Measurements from ENCODE around the gene PHYHD1. TPM values are rescaled to one million over a fixed set of nuclear protein-coding genes. Genes with fewer than 3 reads are reported as not detected.

The PHYHD1 gene
- total RNA-seq, 1 experiment from 2014 or later: 18.0 TPM

DNA sequence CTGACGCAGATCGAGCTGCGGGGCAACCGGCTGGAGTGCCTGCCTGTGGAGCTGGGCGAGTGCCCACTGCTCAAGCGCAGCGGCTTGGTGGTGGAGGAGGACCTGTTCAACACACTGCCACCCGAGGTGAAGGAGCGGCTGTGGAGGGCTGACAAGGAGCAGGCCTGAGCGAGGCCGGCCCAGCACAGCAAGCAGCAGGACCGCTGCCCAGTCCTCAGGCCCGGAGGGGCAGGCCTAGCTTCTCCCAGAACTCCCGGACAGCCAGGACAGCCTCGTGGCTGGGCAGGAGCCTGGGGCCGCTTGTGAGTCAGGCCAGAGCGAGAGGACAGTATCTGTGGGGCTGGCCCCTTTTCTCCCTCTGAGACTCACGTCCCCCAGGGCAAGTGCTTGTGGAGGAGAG is 4.6 kb upstream of the PHYHD1 start:
- no peak overlapping the region for H3K27ac ChIP-seq (ENCODE audit: insufficient read length, low read depth, low read length)
- peak overlapping the region in 2 of 3 experiments; percentile 37 to 68; a peak in 3 of 7 replicates for H3K27ac Mint-ChIP-seq
- peaks cover 3% of the 10 kb centered on the region for H3K79me1 ChIP-seq (ENCODE audit: insufficient read depth, low read depth, low read length, poor library complexity, severe bottlenecking)
- DNase-seq: no peak
- no peak overlapping the region for H2AK5ac ChIP-seq (ENCODE audit: insufficient read length, low read length)
- no peak overlapping the region for H3K4me3 Mint-ChIP-seq
- no peak overlapping the region for H2BK12ac ChIP-seq (ENCODE audit: insufficient read length, low read depth, low read length)
- H2AFZ ChIP-seq (ENCODE audit: low read length): no peak overlapping the region
- H3K4me2 ChIP-seq (ENCODE audit: insufficient read depth, insufficient read length, low read length): no peak overlapping the region
- no peaks in the 10 kb centered on the region for H3K27me3 Mint-ChIP-seq (ENCODE audit: low read depth)
- H2BK5ac ChIP-seq (ENCODE audit: insufficient read length, low read length): no peak overlapping the region
- H3K4ac ChIP-seq (ENCODE audit: low read depth, low read length): no peak overlapping the region
- H3K18ac ChIP-seq (ENCODE audit: insufficient read length, low read depth, low read length): no peak overlapping the region
- H3K23ac ChIP-seq (ENCODE audit: insufficient read length, low read depth, low read length): no peak overlapping the region
- no peak overlapping the region for H3K56ac ChIP-seq (ENCODE audit: insufficient read length, low read depth, low read length)
- H2BK20ac ChIP-seq (ENCODE audit: low read depth, low read length, poor library complexity, severe bottlenecking): no peak overlapping the region
- no peak overlapping the region for H2BK120ac ChIP-seq (ENCODE audit: low read depth, low read length, poor library complexity, severe bottlenecking)
- WGBS (ENCODE audit: extremely low coverage, insufficient read length, low lambda C conversion rate): no CpG with 5 or more reads among the region's 18 CpGs
- peaks cover 2% of the 10 kb centered on the region; the same call in 1 of the 2 replicates for H3K4me1 ChIP-seq (ENCODE audit: insufficient read depth, low read length)
- no peaks in the 10 kb centered on the region for H3K27me3 ChIP-seq (ENCODE audit: insufficient read depth, low read length)
- no peak overlapping the region for H4K8ac ChIP-seq (replicated peaks; ENCODE audit: insufficient read length, low read depth, low read length)
- peaks cover 31 to 32% of the 10 kb centered on the region in 2 experiments for H3K4me1 Mint-ChIP-seq
- no peak overlapping the region for H2BK15ac ChIP-seq (ENCODE audit: low read depth, low read length)
- no peak overlapping the region for H3T11ph ChIP-seq (ENCODE audit: low read length)
- no peaks in the 10 kb centered on the region for H3K9me3 Mint-ChIP-seq
- H4K5ac ChIP-seq (ENCODE audit: insufficient read length, low read depth, low read length): no peak overlapping the region
- no peak overlapping the region for H4K91ac ChIP-seq (ENCODE audit: insufficient read length, low read depth, low read length)
- peaks cover 27 to 58% (median 40%) of the 10 kb centered on the region in 3 experiments; a peak in 6 of 7 replicates for H3K36me3 Mint-ChIP-seq (ENCODE audit: insufficient read depth in 1 of 3, low read depth in 3 of 3)
- TF ChIP-seq CTCF (conservative IDR thresholded peaks at IDR 0.05): no peak
- no peak overlapping the region for H3K9ac ChIP-seq (ENCODE audit: extremely low read depth, insufficient read length, low read length)
- H3K23me2 ChIP-seq (ENCODE audit: insufficient read length, low read depth, low read length, poor library complexity, severe bottlenecking): no peaks in the 10 kb centered on the region
- no peaks in the 10 kb centered on the region for H3K9me3 ChIP-seq (ENCODE audit: control insufficient read depth, low read depth, low read length)
- H3K79me2 ChIP-seq (ENCODE audit: insufficient read depth, low read length): no peaks in the 10 kb centered on the region; the same call in 1 of the 2 replicates
- H4K20me1 ChIP-seq (ENCODE audit: control insufficient read depth, insufficient read depth, insufficient read length): peaks cover 3% of the 10 kb centered on the region
- no peak overlapping the region for H3K14ac ChIP-seq (ENCODE audit: insufficient read depth, low read length)
